Measurements from ENCODE around the gene MYO7B. TPM values are rescaled to one million over a fixed set of nuclear protein-coding genes. Genes with fewer than 3 reads are reported as not detected.

Gene MYO7B
- total and polyA plus RNA-seq, 2 donors (not counting 1 experiment from before 2014, with no cell fraction given), result under 0.01 TPM; not detected in 1

- no peaks in the 10 kb centered on the region for H3K36me3 ChIP-seq (ENCODE audit: control insufficient read depth, insufficient read depth, low read length)
- TF ChIP-seq, protein P1, sequence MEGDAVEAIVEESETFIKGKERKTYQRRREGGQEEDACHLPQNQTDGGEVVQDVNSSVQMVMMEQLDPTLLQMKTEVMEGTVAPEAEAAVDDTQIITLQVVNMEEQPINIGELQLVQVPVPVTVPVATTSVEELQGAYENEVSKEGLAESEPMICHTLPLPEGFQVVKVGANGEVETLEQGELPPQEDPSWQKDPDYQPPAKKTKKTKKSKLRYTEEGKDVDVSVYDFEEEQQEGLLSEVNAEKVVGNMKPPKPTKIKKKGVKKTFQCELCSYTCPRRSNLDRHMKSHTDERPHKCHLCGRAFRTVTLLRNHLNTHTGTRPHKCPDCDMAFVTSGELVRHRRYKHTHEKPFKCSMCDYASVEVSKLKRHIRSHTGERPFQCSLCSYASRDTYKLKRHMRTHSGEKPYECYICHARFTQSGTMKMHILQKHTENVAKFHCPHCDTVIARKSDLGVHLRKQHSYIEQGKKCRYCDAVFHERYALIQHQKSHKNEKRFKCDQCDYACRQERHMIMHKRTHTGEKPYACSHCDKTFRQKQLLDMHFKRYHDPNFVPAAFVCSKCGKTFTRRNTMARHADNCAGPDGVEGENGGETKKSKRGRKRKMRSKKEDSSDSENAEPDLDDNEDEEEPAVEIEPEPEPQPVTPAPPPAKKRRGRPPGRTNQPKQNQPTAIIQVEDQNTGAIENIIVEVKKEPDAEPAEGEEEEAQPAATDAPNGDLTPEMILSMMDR (conservative IDR thresholded peaks at IDR 0.05 in 1 of 2, IDR thresholded peaks at IDR 0.05 in 1 of 2; ENCODE audit: low read depth in 1 of 2, low read length in 2 of 2), result no peak
- no peak for TF ChIP-seq EZH2 (IDR thresholded peaks at IDR 0.05; ENCODE audit: low read length, missing control alignments)
- H4K20me1 ChIP-seq (ENCODE audit: control insufficient read depth, extremely low read depth, insufficient read depth, low read length), result no peaks in the 10 kb centered on the region
- no peaks in the 10 kb centered on the region for H3K27me3 ChIP-seq (ENCODE audit: control insufficient read depth, insufficient read depth, low read length)
- no peak overlapping the region for H2AFZ ChIP-seq (ENCODE audit: low read length)
- H3K79me2 ChIP-seq (ENCODE audit: control insufficient read depth, insufficient read depth, low read length), result no peaks in the 10 kb centered on the region
- H3K9me3 ChIP-seq (ENCODE audit: control insufficient read depth, insufficient read depth, low read depth, low read length), result no peaks in the 10 kb centered on the region
- no peak overlapping the region for H3K4me2 ChIP-seq (ENCODE audit: extremely low read depth, insufficient read depth, low read length)
- peak in 1 of 2 donors; percentile 26 for DNase-seq (ENCODE audit: low read depth in 2 of 2)
- H3K4me1 ChIP-seq (ENCODE audit: control insufficient read depth, extremely low read depth, insufficient read depth, low read length), result peaks cover 2% of the 10 kb centered on the region
- H3K4me3 ChIP-seq (replicated peaks in 1 of 4; ENCODE audit: control extremely low read depth in 1 of 4, insufficient read depth in 1 of 4, low read depth in 3 of 4, low read length in 4 of 4), result no peak overlapping the region
- H3K9ac ChIP-seq (ENCODE audit: insufficient read depth, low read length), result no peak overlapping the region
- H3K27ac ChIP-seq (ENCODE audit: insufficient read depth, low read length), result no peak overlapping the region
These were observed 118.1 kb downstream of the MYO7B start for GRCh38 chr2:127653421-127654083.

- H2AFZ ChIP-seq (ENCODE audit: low read length), result no peak overlapping the region
- TF ChIP-seq, protein P1 (conservative IDR thresholded peaks at IDR 0.05 in 1 of 2, IDR thresholded peaks at IDR 0.05 in 1 of 2; ENCODE audit: low read depth in 1 of 2, low read length in 2 of 2), result no peak
- TF ChIP-seq EZH2 (IDR thresholded peaks at IDR 0.05; ENCODE audit: low read length, missing control alignments), result no peak
- no peak overlapping the region for H3K4me2 ChIP-seq (ENCODE audit: extremely low read depth, insufficient read depth, low read length)
- no peaks in the 10 kb centered on the region for H3K27me3 ChIP-seq (ENCODE audit: control insufficient read depth, insufficient read depth, low read length)
- no peak overlapping the region for H3K27ac ChIP-seq (ENCODE audit: insufficient read depth, low read length)
- peaks cover 2% of the 10 kb centered on the region for H3K4me1 ChIP-seq (ENCODE audit: control insufficient read depth, extremely low read depth, insufficient read depth, low read length)
- DNase-seq (ENCODE audit: low read depth in 2 of 2), result no peak
- H3K79me2 ChIP-seq (ENCODE audit: control insufficient read depth, insufficient read depth, low read length), result no peaks in the 10 kb centered on the region
- no peaks in the 10 kb centered on the region for H3K9me3 ChIP-seq (ENCODE audit: control insufficient read depth, insufficient read depth, low read depth, low read length)
- no peak overlapping the region for H3K4me3 ChIP-seq (replicated peaks in 1 of 4; ENCODE audit: control extremely low read depth in 1 of 4, insufficient read depth in 1 of 4, low read depth in 3 of 4, low read length in 4 of 4)
- H3K36me3 ChIP-seq (ENCODE audit: control insufficient read depth, insufficient read depth, low read length), result no peaks in the 10 kb centered on the region
- H4K20me1 ChIP-seq (ENCODE audit: control insufficient read depth, extremely low read depth, insufficient read depth, low read length), result no peaks in the 10 kb centered on the region
- no peak overlapping the region for H3K9ac ChIP-seq (ENCODE audit: insufficient read depth, low read length)
These were observed 118.8 kb downstream of the MYO7B start for GRCh38 chr2:127654084-127654837.

- Histone ChIP-seq H3K9me3 (ENCODE audit: control insufficient read depth, insufficient read depth, low read depth, low read length) (no peaks in the 10 kb centered on the region), H4K20me1 (ENCODE audit: control insufficient read depth, extremely low read depth, insufficient read depth, low read length) (no peaks in the 10 kb centered on the region), H3K36me3 (ENCODE audit: control insufficient read depth, insufficient read depth, low read length) (no peaks in the 10 kb centered on the region), H3K4me3 (replicated peaks in 1 of 4; ENCODE audit: control extremely low read depth in 1 of 4, insufficient read depth in 1 of 4, low read depth in 3 of 4, low read length in 4 of 4) (no peak overlapping the region), H3K4me1 (ENCODE audit: control insufficient read depth, extremely low read depth, insufficient read depth, low read length) (no peaks in the 10 kb centered on the region), H2AFZ (ENCODE audit: low read length) (no peak overlapping the region), H3K79me2 (ENCODE audit: control insufficient read depth, insufficient read depth, low read length) (no peaks in the 10 kb centered on the region), H3K27me3 (ENCODE audit: control insufficient read depth, insufficient read depth, low read length) (no peaks in the 10 kb centered on the region), H3K4me2 (ENCODE audit: extremely low read depth, insufficient read depth, low read length) (no peak overlapping the region), H3K9ac (ENCODE audit: insufficient read depth, low read length) (no peak overlapping the region), H3K27ac (ENCODE audit: insufficient read depth, low read length) (no peak overlapping the region)
- TF ChIP-seq, protein P1 (conservative IDR thresholded peaks at IDR 0.05 in 1 of 2, IDR thresholded peaks at IDR 0.05 in 1 of 2; ENCODE audit: low read depth in 1 of 2, low read length in 2 of 2), result no peak
- no peak for DNase-seq (ENCODE audit: low read depth in 2 of 2)
These were observed 119.3 kb downstream of the MYO7B start for GRCh38 chr2:127654838-127655175.
